GM21529 (cell line): Measurements from ENCODE around the gene HCFC1.

Source experiments
- ATAC-seq: cut with Tn5 transposase; IDR thresholded peaks from one replicate; pipeline ENCODE4 v1.9.1; 2021; ENCODE audit not compliant: unreplicated experiment

Gene HCFC1

DNA sequence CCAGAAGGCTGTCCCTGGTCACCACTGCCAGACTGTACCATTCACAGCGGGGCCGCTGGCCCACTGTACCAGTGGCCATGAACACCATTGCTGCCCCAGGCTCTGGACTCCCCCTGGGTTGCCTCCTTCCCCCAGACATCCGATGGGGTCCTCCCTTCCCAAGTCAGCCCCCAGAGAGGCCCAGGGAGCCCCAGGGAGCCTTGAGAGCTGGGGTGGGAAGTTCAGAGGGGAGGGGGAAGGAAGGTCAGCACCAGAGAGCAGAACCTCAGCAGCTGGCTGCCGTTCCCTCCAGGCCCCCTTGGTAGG is 45.1 kb downstream of the HCFC1 start:
- ATAC-seq = peak; percentile 0

GRCh38 chrX:153925739-153926551 is 45.7 kb downstream of the HCFC1 start, which contains the start of gene ARHGAP4:
TSS of gene ARHGAP4 (minus strand) at chrX:153926264. CDS start at chrX:153926202, 62 bp downstream.
- ATAC-seq = no peak

GRCh38 chrX:153925387-153925738 is 46.3 kb downstream of the HCFC1 start:
- ATAC-seq = no peak

GRCh38 chrX:153924149-153924861 is 47.3 kb downstream of the HCFC1 start:
- no peak for ATAC-seq

DNA sequence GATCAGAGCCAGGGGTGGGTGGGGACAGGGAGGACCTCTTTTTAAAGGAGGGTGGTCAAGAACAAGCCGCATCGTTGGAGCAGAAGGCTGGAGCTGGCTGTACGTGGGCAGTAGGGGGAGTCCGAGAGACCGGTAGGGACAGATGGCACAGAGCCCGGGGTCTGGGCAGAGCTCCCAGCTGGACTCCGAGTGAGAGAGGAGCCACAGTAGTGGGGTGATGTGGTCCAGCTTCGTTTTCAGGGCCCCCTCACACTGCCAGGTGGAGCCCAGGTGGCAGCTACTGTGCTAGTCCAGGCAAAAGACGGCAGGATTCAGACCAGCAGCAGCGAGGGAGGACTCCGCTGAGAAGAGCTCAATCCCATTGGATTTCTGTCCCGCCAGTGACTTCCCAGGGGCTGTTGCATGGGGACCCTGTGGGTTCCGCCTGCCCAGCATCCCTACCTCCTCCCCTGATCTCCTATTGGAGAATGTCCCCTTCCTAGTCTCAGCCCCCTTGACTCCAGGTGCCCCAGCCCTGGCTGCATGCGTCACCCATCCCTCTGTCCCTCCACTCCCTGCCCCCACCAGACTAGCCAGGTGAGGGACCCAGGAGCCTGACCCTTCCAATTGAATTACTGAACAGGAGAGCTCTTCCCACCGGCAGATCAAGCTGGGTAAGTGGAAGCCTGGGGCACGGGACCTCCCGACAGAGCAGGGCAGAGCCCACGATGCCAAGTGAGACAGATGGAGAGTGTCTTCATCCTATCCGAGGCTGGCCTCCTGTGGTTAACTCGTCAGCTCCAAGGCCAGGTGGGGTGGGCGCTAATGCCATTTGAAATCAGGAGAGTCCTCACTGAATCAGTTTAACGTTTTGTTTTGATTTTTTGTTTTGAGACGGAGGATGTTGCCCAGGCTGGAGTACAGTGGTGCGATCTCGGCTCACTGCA is 48.4 kb downstream of the HCFC1 start:
- ATAC-seq = no peak

DNA sequence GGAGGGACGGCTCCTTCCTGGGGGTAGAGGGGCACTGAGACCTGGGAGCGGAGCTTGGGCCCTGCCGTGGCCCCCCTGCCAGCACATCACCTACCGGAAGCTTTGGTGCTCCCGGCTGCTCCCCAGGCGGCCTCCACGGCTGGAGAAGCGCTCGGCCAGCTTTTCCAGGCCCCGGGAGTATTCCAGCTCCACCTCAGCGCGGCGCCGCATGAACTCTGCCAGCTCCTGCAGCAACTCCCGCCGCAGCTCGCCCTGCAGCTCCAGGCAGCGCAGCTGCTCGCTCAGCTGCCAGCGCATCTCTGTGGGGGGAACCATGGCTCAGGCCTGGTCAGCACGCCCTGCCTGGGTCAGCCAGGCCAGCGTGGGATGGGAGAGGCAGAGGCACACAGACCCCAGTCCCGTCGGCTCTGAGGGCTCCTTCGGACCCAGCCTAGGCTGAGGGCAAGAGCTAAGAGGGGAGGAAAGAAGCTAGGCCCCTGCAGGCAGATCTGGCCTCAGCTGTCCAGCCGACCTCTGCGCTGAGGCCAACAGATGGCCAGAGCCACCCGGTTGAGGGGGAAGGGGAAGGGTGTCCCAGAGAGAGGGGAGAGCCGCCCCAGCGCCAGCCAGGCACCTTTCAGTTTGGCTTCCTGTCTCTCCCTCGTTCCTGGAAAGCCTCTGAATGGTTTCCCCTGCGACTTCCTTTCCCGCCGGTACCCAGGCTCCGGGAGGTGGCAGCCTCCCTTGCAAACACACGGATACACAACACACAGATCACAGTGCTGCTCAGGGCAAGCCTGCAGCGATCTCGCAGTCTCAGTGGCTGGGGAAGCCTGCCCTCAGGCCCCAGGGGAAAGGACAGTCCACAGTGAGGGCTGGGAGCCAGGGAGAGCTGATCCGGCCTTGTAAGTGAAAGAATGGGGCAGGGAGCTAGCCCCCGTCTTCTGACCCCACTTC is 49.8 kb downstream of the HCFC1 start:
- ATAC-seq = no peak

GRCh38 chrX:153921070-153921469 is 50.5 kb downstream of the HCFC1 start:
- no peak for ATAC-seq

DNA sequence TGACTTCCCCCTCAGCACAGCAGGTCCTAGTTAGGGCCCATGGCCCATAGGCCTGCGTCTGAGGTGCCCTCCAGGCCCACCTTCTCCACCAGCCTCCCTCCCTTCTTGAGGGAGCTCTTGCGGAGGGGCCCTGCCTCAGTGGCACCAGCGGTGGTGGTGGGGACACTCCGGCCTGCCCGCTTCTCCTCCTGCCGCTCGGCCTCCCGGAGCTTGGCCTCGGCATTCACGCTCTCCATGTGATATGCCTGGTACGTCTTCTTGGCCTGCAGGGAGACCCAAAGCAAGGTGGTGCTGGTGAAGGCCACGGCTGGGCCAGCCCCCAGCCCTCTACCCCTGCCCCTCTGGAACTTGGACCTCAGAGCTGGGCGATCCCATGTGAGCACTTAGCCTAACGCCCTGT is 51.1 kb downstream of the HCFC1 start:
- no peak for ATAC-seq

DNA sequence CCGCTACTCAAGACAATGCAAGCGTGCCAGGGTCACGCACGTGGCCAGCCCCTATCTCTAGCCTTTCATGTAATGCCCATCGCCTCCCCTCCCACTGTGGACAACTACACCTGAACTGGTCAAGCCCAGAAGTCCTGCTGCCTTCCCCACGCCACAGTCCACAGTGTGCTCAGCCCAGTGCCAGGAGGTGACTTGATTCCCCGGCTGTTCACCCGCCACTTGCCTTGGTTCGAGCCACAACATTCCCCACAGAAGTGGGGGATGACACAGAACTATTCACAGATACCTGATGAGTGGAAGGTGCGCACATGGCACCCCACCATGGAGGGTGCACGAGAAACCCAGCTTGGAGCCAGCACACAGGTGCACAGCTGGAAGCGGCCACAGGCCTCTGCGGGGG is 52.3 kb downstream of the HCFC1 start:
- ATAC-seq = no peak

DNA sequence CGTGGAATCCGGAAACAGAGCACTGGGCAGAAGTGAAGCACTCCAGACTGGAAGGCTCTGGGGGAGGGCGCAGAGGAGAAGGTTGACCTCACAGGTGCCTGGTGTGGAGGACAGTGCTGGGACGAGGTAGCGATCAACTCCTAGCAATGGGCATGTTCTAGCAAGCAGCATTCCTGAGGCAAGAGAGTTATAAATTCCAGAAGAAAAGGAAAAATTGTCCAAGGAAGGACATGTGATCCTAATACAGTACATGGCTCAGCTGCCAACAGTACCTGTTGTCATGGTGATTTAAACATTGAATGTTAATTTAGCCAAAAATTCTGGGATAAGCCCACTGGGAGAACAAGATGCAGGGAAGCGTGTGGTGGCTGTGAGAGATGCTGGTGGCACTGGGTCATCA is 53.7 kb downstream of the HCFC1 start:
- no peak for ATAC-seq

- ATAC-seq = no peak
Observed at GRCh38 chrX:153913701-153914100, 57.9 kb downstream of the HCFC1 start.

- no peak for ATAC-seq
Observed at GRCh38 chrX:153913211-153913610, 58.4 kb downstream of the HCFC1 start.

GRCh38 chrX:153911798-153912197 is 59.8 kb downstream of the HCFC1 start:
- ATAC-seq = no peak

- ATAC-seq = no peak
Observed at GRCh38 chrX:153910446-153910845, 61.2 kb downstream of the HCFC1 start.

DNA sequence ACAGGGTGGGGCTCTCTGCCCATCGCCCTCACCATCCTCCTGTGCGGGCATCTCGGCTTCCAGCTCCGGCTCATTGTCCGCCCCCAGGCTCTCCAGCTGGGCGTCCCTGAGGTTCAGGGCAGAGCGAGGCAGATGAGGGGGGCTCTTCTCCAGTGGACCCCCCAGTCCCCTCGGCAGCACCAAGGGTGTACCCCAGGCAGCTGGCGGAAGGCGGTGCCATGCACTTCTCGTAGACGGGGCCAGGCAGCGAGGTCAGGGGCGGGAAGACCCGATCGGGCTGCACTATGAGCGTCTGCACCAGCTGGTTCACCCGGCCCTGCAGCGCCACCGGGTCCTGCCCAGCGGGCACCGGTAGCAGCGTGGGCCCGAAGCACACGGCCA is 61.6 kb downstream of the HCFC1 start:
- no peak for ATAC-seq

- peak; percentile 42 for ATAC-seq
Observed at GRCh38 chrX:153909024-153909979, 62.3 kb downstream of the HCFC1 start.

DNA sequence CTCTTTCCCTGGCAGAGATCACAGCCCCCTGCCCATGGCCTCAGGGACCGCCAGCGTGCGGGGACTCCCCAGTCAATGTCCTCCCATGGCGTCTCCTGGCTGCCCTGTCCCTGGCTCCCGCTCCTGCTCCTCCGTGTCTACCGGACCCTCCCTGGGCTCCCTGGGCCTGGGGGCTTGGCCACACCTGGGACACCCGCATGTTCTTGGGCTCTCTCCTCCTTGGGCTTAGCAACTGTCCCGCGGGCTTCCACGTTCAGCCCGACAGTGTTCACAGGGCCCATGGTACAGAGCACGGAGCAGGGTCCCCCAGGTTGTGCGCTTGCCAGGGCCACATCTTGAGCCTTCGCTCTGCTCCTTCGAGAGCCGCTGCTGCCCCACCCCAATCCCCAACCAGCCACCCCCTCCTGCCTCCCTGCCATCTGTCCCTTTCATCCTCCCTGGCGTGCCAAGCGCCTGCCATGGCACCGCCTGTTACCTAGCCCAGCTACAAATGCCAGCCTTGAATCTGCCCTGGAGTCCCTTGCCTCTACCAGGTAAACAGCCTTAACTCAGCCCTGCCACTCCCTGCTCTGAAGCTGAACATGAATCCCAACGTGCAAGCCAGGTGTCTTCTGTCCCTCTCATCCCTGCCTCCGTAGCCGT is 63.3 kb downstream of the HCFC1 start:
- no peak for ATAC-seq

- ATAC-seq = no peak
Observed at GRCh38 chrX:153907456-153907855, 64.2 kb downstream of the HCFC1 start.
